Mucosa of descending colon (tissue), 3 donors: ENCODE data around the gene ARHGEF10L. TPM values are rescaled to one million over a fixed set of nuclear protein-coding genes. Genes with fewer than 3 reads are reported as not detected.
"Not testable (repeated sequence)": the region's sequence is repeated elsewhere in the genome, so short reads cannot be mapped to it uniquely, and the experiment has no call there.

Source experiments
- ATAC-seq: fragments of 200-7000 bp; cut with Tn5 transposase; one replicate; pipeline ENCODE4 v1.9.1; 2020; ENCODE audit warnings: mild to moderate bottlenecking, moderate library complexity
- DNase-seq, 3 donors: peaks; one replicate each; pipeline ENCODE4 v3.0.0-alpha.2; 2020
- H3K36me3 ChIP-seq: fragments of 200-600 bp; one replicate; pipeline ENCODE4 v1.8.0; 2021; ENCODE audit warnings: low read depth, mild to moderate bottlenecking
- H3K4me1 ChIP-seq: fragments of 200-600 bp; one replicate; pipeline ENCODE4 v1.8.0; 2021; ENCODE audit warnings: low read depth, mild to moderate bottlenecking
- H3K4me3 ChIP-seq: fragments of 200-600 bp; one replicate; pipeline ENCODE4 v1.8.0; 2021; ENCODE audit warnings: mild to moderate bottlenecking
- H3K9me3 ChIP-seq: fragments of 200-600 bp; one replicate; pipeline ENCODE4 v1.8.0; 2021; ENCODE audit warnings: mild to moderate bottlenecking
- CTCF ChIP-seq: fragments of 200-600 bp; IDR thresholded peaks from one replicate; pipeline ENCODE4 v1.8.0; 2022; ENCODE audit warnings: antibody characterized with exemption, mild to moderate bottlenecking
- intact Hi-C, 2 donors: fragments of 100-400 bp; cut with DNase I in 1 of 2; cut with micrococcal nuclease in 1 of 2; formaldehyde crosslinking; loops; one replicate each; pipeline versions ENCODE4 v1.11.0 to v1.11.1; 2022; cut with DNase I, micrococcal nuclease
- total RNA-seq, 3 donors: library from RNA; stranded (reverse); fragmentation: NEBNext Ultra II Directional in 2 of 3; extraction: Animal tissue kit (Norgen Biotek cat#: 25700) in 2 of 3; gene quantifications; one replicate each; pipeline versions ENCODE4 v1.2.1 to v1.2.4, GENCODE V29; 2021 to 2023
- donor health status: DM: no; HTN: no; CAD: no; lungs with moderate emphysema.
- donor health status: DM: no; HTN: no; CAD: no.
- donor health status: DM: no; HTN: yes; CAD: no.

ARHGEF10L gene
- total RNA-seq, 3 donors from 2014 or later = 87.6 to 146 (median 144) TPM

DNA sequence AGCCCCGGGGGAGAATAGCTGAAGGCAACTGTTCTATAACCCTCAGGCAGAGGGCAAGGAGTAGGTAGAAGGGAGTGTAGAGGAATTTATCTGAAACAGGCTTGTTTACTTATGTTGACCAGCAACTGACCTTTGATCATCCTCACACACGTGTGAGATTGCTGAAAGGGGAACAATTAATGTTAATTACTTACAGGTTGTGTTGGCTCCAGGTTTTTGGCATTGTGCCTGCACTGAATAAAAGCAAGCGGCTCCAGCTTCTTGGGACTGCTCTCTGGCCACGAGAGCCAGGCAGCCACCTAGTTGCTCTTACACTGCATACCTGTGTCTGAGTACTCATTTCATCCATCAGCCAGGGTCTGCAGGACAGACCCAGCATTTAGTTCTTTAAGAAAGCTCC is 41.3 kb upstream of the ARHGEF10L start:
- no peak for TF ChIP-seq CTCF
- Histone ChIP-seq H3K4me1 (peaks cover 11% of the 10 kb centered on the region), H3K9me3 (no peaks in the 10 kb centered on the region), H3K4me3 (no peak overlapping the region), H3K36me3 (no peaks in the 10 kb centered on the region)
- ATAC-seq (peak; percentile 59), DNase-seq (no peak)
- intact Hi-C loops = loop anchor here in 1 of 2 donors (10.0 kb wide), 1 partner anchor 327 kb away; no protein-coding TSS in a partner anchor

DNA sequence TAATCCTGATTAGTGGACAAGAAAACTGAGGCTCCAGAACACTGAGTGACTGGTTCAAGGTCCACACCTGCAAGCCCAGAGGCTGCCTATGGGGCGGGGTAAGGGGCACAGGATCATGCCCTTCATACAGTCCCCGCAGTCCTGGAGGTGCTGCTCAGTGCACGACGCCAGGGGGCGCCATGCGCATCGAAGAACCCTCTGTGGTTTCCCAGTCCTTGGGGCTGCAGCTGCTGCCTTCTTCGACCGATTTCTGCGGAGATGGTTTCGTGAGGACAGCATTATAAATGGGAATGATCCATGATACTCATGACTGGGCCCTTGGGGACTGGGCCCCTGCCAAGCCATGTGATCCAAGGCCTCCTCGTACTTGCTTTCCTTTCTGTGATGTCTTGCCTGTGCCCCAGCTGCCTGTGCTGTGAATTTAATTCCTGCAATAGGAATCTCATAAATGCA is 37.1 kb upstream of the ARHGEF10L start:
- no peaks in the 10 kb centered on the region for H3K36me3 ChIP-seq
- H3K9me3 ChIP-seq = no peaks in the 10 kb centered on the region
- H3K4me3 ChIP-seq = no peak overlapping the region
- DNase-seq = peak; percentile 90 to 94 (median 93)
- H3K4me1 ChIP-seq = peaks cover 12% of the 10 kb centered on the region
- ATAC-seq = peak; percentile 95
- TF ChIP-seq CTCF = peak; percentile 75
- intact Hi-C loops = loop anchor here in 1 of 2 donors (5.0 kb wide), 1 partner anchor 105 kb away; no protein-coding TSS in a partner anchor

- Histone ChIP-seq H3K9me3 (no peaks in the 10 kb centered on the region), H3K36me3 (no peaks in the 10 kb centered on the region), H3K4me3 (no peak overlapping the region), H3K4me1 (peaks cover 12% of the 10 kb centered on the region)
- peak; percentile 38 for ATAC-seq
- no peak for DNase-seq
- no peak for TF ChIP-seq CTCF
- intact Hi-C loops = loop anchor here in 1 of 2 donors (5.0 kb wide), 1 partner anchor 104 kb away; no protein-coding TSS in a partner anchor
Measured at GRCh38 chr1:17503146-17503545, 36.4 kb upstream of the ARHGEF10L start.

GRCh38 chr1:17507200-17507599 is 32.3 kb upstream of the ARHGEF10L start:
- H3K36me3 ChIP-seq, intact Hi-C loops, DNase-seq, H3K9me3 ChIP-seq, ATAC-seq, H3K4me3 ChIP-seq: not testable (repeated sequence)
- H3K4me1 ChIP-seq = peaks cover 14% of the 10 kb centered on the region

DNA sequence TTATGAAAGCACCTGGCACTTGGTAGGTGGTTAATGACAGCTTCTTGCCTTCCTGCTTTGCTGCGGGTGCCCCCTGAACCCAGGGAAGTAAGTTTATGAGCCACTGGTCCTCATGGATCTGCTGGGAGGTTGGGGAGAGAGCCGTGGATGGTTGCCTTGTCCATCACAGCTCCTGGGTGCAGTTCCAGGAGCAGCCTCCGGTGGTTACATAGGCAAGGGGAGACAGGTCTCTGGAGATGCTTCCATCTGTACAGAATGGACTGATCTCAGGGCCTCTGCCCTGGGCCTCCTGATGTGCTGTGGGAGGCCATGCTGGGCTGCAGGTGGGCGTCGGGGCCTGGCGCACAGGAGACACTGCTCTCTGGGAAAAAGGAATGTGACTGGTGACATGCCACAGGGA is 31.6 kb upstream of the ARHGEF10L start:
- H3K4me1 ChIP-seq = peaks cover 13% of the 10 kb centered on the region
- intact Hi-C loops = no loop called here
- peak; percentile 59 for ATAC-seq
- TF ChIP-seq CTCF = no peak
- H3K4me3 ChIP-seq = no peak overlapping the region
- DNase-seq = peak in 1 of 3 donors; percentile 61
- H3K36me3 ChIP-seq = no peaks in the 10 kb centered on the region
- no peaks in the 10 kb centered on the region for H3K9me3 ChIP-seq

DNA sequence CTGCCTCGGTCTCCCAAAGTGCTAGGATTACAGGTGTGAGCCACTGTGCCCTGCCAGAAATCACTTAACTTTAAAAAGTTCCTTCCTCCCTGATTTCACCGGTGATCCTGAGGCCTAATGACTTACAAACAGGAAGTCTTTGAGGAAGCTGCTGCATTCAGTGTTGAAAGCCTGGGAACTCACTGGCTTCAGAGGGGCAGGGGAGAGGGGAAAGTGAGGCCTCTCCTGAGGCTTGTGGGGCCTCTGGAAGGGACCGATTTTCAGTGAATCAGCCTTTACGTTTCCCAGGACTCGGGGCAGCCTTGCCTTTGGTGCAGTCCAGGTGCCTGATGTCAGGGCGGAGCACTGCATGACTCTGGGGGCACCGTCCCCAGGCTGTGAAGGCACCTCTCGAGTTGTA is 30.1 kb upstream of the ARHGEF10L start:
- Histone ChIP-seq H3K9me3 (no peaks in the 10 kb centered on the region), H3K4me3 (no peak overlapping the region), H3K36me3 (no peaks in the 10 kb centered on the region), H3K4me1 (peaks cover 10% of the 10 kb centered on the region)
- ATAC-seq (peak; percentile 37), DNase-seq (no peak)
- intact Hi-C loops = no loop called here
- TF ChIP-seq CTCF = no peak
